ENCODE results near the gene GIT2. TPM values are rescaled to one million over a fixed set of nuclear protein-coding genes. Genes with fewer than 3 reads are reported as not detected.

GIT2 gene
- total and polyA plus RNA-seq, 2 of the 13 experiments (the other 11 are each of a cell fraction or from before 2014, with no cell fraction given): 18.4 to 19.8 TPM

DNA sequence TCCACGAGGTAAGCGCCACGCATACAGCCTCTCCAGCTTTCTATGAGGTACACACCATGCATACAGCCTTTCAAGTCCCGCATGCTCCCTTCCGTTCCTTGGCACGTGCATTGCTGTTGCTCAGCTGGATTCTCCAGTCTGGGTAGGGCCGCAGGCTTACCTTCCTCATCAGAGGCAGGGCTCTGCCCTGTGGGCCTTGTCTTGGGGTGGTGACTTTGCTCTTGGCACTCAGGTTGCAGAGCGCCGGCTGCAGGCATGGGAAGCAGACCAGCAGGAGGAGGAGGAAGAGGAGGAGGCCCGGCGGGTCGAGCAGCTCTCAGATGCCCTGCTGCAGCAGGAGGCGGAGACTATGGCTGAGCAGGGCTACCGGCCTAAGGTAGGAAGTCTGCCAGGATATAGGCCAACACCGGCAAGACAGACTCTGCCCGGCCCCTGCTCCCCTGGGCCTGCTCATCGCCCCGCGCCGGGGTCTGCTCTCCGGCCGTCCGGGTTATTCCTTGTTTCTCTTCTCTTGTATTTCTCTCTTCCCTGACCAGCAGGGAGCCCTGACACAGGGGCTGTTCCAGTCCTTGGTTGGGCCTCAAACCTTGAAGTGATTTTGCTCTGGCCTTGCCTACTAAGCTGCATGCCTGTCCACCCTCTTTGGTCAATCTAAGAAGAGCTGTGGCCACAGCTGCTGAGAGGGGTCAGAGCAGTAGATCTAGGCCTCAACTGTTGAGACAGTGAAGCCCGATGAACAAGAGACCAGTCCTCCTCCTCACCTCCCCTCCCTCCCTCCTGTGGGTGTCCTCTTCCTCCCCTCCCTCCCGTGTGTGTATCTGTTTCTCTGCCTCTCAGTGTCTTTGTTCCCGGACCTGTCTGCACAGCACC, 80.8 kb downstream of the GIT2 start:
- in situ Hi-C loops (cut with HindIII; ENCODE audit: extremely low pct_ligation_motif_present, low pct_unique_long_range_greater_than_20kb) (no loop called here), intact Hi-C loops (cut with micrococcal nuclease; ENCODE audit: unreplicated experiment) (no loop called here)
- POLR2A ChIA-PET: no interaction called here
- H3K9me3 ChIP-seq (ENCODE audit: low read length): no peaks in the 10 kb centered on the region
- BruUV-seq (replicated peaks): no TSS peak
- no peaks in the 10 kb centered on the region for H3K79me2 ChIP-seq (ENCODE audit: insufficient read depth, low read length)
- no peak overlapping the region for H3K4me3 ChIP-seq (replicated peaks in 1 of 3; ENCODE audit: insufficient read depth in 1 of 3, low read depth in 2 of 3, low read length in 3 of 3)
- H3K9ac ChIP-seq (ENCODE audit: insufficient read depth, low read depth, low read length): no peak overlapping the region
- peaks cover 5% of the 10 kb centered on the region for H3K4me1 ChIP-seq (ENCODE audit: insufficient read depth, low read length)
- H3K27me3 ChIP-seq (ENCODE audit: control insufficient read depth in 1 of 2, insufficient read depth in 2 of 2, low read length in 2 of 2): no peaks in the 10 kb centered on the region
- WGBS (ENCODE audit: low lambda C conversion rate): 99% methylated on average over 19 of the region's 26 CpGs
- FAIRE-seq (no peak), ATAC-seq (no peak), DNase-seq (ENCODE audit: low spot score) (no peak)
- H2AFZ ChIP-seq (ENCODE audit: low read length): no peak overlapping the region
- no peaks in the 10 kb centered on the region for H4K20me1 ChIP-seq (ENCODE audit: insufficient read depth, low read length)
- no peak overlapping the region for H3K27ac ChIP-seq (ENCODE audit: extremely low read length, insufficient read depth, low read length)
- H3K4me2 ChIP-seq (ENCODE audit: low read depth, low read length): no peak overlapping the region
- peaks cover 22 to 63% of the 10 kb centered on the region in 2 experiments for H3K36me3 ChIP-seq (replicated peaks in 1 of 2; ENCODE audit: control insufficient read depth in 1 of 2, insufficient read depth in 2 of 2, low read length in 2 of 2)
- TF ChIP-seq, protein P1, sequence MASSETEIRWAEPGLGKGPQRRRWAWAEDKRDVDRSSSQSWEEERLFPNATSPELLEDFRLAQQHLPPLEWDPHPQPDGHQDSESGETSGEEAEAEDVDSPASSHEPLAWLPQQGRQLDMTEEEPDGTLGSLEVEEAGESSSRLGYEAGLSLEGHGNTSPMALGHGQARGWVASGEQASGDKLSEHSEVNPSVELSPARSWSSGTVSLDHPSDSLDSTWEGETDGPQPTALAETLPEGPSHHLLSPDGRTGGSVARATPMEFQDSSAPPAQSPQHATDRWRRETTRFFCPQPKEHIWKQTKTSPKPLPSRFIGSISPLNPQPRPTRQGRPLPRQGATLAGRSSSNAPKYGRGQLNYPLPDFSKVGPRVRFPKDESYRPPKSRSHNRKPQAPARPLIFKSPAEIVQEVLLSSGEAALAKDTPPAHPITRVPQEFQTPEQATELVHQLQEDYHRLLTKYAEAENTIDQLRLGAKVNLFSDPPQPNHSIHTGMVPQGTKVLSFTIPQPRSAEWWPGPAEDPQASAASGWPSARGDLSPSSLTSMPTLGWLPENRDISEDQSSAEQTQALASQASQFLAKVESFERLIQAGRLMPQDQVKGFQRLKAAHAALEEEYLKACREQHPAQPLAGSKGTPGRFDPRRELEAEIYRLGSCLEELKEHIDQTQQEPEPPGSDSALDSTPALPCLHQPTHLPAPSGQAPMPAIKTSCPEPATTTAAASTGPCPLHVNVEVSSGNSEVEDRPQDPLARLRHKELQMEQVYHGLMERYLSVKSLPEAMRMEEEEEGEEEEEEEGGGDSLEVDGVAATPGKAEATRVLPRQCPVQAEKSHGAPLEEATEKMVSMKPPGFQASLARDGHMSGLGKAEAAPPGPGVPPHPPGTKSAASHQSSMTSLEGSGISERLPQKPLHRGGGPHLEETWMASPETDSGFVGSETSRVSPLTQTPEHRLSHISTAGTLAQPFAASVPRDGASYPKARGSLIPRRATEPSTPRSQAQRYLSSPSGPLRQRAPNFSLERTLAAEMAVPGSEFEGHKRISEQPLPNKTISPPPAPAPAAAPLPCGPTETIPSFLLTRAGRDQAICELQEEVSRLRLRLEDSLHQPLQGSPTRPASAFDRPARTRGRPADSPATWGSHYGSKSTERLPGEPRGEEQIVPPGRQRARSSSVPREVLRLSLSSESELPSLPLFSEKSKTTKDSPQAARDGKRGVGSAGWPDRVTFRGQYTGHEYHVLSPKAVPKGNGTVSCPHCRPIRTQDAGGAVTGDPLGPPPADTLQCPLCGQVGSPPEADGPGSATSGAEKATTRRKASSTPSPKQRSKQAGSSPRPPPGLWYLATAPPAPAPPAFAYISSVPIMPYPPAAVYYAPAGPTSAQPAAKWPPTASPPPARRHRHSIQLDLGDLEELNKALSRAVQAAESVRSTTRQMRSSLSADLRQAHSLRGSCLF (CRISPR knock-in tag; IDR thresholded peaks at IDR 0.05; ENCODE audit: borderline replicate concordance): no peak
- TF ChIP-seq, protein P2, sequence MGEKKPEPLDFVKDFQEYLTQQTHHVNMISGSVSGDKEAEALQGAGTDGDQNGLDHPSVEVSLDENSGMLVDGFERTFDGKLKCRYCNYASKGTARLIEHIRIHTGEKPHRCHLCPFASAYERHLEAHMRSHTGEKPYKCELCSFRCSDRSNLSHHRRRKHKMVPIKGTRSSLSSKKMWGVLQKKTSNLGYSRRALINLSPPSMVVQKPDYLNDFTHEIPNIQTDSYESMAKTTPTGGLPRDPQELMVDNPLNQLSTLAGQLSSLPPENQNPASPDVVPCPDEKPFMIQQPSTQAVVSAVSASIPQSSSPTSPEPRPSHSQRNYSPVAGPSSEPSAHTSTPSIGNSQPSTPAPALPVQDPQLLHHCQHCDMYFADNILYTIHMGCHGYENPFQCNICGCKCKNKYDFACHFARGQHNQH (CRISPR knock-in tag; IDR thresholded peaks at IDR 0.05): no peak
- no peak for TF ChIP-seq ZFX (CRISPR knock-in tag; IDR thresholded peaks at IDR 0.05; ENCODE audit: low read depth)
- TF ChIP-seq, protein P3, sequence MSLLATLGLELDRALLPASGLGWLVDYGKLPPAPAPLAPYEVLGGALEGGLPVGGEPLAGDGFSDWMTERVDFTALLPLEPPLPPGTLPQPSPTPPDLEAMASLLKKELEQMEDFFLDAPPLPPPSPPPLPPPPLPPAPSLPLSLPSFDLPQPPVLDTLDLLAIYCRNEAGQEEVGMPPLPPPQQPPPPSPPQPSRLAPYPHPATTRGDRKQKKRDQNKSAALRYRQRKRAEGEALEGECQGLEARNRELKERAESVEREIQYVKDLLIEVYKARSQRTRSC (CRISPR knock-in tag; IDR thresholded peaks at IDR 0.05; ENCODE audit: low read depth): no peak
- TF ChIP-seq AGO2 (optimal IDR thresholded peaks at IDR 0.05; ENCODE audit: low read depth, low read length): peak; percentile 32
- no peak for TF ChIP-seq RARA (CRISPR knock-in tag; IDR thresholded peaks at IDR 0.05)
- TF ChIP-seq ZNF484 (CRISPR knock-in tag; IDR thresholded peaks at IDR 0.05; ENCODE audit: borderline replicate concordance, low read depth): no peak
- CTCF ChIA-PET (ENCODE audit: low intra/inter-chr PET ratio, low total read pairs): no interaction called here

Data from HepG2 (cell line).